GM18505 (cell line): ENCODE measurements around the gene BBS12.

Experiments
- ATAC-seq: cut with Tn5 transposase; IDR thresholded peaks from one replicate; pipeline ENCODE4 v1.9.1; 2021; ENCODE audit not compliant: unreplicated experiment
- POLR2A ChIP-seq: IDR thresholded peaks from 4 replicates; pipeline ENCODE4 v1.6.1; 2011; ENCODE audit warnings: borderline replicate concordance; ENCODE audit not compliant: insufficient read depth, insufficient read length; ENCODE audit errors: extremely low read depth

BBS12 gene

DNA sequence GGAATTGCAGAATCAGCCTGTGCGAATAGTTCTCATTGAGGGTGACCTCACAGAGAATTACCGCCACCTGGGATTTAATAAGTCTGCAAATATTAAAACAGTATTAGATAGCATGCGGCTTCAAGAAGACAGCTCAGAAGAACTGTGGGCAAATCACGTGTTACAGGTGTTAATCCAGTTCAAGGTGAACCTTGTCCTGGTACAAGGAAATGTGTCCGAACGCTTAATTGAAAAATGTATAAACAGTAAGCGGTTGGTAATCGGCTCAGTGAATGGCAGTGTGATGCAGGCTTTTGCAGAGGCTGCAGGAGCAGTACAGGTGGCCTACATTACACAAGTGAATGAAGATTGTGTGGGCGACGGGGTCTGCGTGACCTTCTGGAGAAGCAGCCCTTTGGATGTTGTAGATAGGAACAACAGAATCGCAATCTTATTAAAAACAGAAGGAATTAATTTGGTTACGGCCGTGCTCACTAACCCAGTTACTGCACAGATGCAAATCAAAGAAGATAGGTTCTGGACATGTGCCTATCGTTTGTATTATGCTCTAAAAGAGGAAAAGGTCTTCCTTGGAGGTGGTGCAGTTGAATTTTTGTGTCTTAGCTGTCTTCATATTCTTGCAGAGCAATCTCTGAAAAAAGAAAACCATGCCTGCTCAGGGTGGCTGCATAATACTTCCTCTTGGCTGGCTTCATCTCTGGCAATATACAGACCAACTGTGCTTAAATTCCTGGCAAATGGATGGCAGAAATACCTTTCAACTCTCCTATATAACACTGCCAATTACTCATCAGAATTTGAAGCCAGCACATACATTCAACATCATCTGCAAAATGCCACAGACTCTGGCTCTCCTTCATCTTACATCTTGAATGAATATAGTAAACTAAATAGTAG is 10.7 kb downstream of the BBS12 start:
- ATAC-seq, result no peak

DNA sequence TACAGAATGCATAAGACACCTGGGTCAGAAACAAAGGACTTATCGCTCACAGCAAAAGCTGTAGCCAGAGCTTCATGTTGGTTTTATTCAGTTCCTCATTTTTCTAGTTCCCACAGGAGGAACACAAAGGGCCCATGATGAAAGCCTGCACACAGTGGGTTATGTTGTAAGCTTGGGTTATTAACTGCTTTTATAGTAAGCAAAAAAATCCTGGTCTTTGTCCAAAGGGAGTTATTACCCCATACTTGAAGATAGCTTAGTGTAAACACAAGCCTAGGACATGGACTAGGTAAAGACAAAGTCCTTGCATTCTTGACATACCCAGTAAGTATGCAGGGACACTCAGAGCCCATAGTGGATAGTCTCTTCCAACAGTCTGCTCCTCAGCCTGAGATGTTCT is 11.7 kb downstream of the BBS12 start:
- ATAC-seq, result no peak
- no peak for TF ChIP-seq POLR2A

More for the DNA sequence above, 10.7 kb downstream of the BBS12 start:
- no peak for TF ChIP-seq POLR2A

DNA sequence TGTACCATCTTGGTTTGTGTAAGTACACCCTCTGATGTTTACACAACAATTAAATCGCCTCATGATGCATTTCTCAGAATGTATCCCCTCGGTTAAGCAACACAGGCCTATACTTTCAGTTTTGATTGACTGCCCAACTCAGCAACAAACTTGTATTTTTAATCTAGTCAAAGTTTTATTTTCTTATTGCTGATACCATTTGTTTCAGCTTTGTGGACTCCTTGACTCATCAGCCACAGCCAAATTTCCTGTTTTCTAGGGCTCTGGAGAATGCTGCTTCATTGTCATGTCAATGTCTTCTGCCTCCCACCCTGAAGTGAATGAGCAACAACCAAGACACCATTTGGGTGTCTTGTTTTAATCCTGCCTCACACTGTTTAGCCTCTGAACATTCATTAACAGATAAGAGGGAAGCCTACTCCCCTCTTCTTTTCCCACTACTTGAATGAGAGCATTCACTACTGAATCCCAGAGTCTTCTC is 14.0 kb downstream of the BBS12 start:
- no peak for TF ChIP-seq POLR2A
- no peak for ATAC-seq

DNA sequence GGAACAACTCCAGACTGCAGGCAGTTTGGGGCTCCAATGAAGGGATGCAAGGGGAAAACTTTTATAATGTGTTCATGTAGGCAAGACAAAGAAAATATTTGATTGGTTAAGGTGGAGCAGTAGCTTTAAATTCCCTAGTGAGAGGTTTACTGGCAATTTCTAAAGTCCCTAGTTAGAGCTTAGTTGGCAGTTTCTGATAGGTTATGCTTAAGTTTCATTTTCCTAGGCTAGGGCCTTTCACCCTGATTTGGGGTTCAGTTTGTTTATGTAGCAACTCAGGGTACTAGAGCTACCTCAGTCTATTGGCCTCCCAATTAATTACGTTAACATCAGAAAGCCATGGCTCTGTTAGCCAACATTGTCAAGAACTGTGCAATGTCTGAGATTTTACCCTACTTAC is 14.6 kb downstream of the BBS12 start:
- no peak for ATAC-seq
- no peak for TF ChIP-seq POLR2A

DNA sequence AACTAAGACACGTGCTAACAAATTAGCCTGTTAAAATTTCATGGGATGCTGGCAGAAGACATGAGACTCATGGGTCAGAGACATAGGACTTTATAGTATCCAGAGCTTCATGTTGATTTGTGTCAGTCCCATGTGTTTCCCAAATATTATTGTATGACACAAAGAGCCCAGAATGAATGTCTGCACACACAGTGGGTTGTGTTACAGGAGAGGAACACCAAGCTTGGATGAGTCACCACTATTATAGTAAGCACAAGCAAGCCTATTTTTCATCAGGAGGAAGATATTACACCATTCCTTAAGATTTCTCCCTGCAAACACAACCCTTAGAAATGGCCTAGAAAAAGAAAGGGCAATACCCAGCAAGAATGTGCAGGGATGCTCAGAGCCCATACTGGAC is 15.4 kb downstream of the BBS12 start:
- ATAC-seq, result no peak
- TF ChIP-seq POLR2A, result no peak

DNA sequence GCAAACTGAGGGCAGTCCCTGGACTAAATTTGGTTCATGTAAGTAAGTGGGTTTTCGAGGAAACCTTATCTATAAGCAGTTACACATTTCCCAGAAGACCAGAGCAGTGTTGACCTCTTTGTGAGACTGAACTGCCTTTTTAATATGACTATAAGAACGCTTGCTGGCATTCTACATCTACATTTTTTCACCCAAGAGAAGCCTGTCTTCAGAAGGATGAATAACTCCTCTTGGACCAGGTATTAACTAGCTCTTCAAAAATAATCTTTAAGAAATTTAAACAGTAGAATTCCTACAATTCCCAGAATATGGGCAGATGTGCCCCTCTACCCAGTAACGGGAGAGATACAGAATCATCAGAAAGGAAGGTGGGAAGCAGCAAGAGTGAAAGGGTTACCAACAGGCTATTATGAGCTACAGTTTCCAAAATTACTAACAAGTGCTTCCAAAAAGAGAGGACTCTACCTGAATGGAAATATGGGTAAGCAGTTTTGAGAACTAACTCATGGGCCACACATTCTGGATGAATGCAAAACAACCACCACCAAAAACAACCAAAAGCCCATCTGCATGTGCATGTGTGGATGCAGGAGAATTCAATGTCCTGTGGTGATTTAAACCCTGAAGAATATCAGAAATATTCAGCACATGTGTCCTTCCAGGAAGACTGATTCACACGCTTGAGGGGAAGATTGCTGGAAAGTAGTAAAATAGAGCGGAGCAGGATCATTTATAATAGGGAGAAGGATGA is 17.4 kb downstream of the BBS12 start:
- no peak for TF ChIP-seq POLR2A
- no peak for ATAC-seq

DNA sequence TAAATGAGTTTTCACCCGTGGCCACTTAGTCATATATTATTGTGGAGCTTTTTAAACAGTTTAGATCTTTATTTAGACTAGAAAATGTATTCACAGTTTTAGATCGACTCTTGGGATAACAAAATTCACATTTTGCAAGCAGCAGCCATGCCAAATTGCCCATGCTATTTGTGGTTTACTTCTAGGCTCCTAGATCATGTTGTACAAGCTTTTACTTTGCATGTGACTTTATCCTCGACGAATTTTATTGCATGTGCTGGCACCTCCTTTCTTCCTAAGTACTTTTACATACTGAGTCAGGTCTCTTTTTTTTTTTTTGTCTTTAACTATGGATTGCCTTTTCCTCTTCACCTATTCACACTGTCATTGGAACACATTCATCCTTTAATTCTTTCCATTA is 23.2 kb downstream of the BBS12 start:
- ATAC-seq, result no peak
- TF ChIP-seq POLR2A, result no peak

DNA sequence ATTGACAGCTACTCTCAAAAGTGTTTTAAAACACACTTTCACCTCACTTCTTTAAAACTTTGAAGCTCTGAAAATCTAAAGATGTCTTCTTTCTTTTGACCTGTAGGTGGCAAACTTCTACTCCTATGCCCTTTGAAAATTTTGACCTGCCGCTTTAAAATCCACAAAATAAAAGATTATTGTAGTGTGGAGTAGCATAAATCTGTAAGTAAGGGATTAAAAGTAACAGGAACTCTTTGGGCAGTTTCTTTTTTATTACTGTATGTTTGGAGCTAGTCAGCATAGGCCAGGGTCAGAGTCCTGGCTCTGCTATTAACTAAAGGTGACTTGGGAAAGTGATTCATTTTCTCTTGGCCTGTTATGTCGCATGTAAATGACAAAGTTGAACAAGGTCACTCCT is 25.5 kb downstream of the BBS12 start:
- TF ChIP-seq POLR2A, result no peak
- ATAC-seq, result no peak

DNA sequence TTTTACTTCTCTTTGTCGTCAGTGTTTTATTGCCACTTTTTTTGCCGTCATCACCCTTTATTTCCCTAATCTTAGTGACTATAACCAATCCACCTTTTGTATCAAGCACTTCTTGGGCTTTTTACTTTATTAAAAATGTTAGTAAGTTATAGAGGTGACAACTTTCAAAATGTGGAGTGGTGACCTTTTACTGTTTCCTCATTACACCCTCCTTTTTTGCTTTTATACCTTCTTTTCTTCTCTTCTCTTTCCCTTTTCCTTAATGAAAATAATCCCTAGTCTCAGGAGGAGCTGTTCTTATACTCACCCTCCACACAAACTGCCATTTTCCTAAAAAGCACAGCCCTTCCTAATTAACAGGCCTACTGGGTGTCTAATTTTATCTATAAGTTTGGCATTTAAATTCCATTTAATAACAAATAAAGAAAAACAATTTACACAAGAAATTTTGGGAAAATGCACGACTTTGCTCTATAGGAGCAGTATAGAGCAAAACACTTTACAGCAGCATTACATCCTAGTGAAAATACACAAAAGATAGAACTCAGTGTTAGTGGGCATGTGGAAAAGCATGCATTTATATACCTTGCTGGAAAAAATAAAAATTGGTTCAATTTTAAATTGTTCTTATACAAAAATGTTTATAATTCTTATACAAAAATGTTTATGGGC is 27.3 kb downstream of the BBS12 start:
- no peak for ATAC-seq
- TF ChIP-seq POLR2A, result no peak

DNA sequence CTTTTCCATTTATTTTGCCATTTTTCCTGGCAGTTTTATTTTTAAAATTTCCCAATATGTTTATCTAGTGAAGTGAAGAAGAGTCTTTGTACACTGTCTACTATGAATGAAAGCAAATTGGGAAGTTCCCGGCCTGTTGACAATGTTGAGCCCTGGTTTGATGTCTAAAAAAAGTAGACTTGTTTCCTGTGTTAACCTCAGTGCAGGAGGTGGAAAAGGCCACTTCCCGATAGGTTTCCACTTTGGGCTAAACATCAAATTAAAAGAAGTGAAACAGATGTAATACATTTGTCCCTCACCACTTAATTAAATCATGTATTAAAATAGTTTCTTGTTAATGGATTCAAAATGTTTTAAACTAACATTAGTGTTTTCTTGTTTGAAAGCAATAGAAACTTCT is 30.0 kb downstream of the BBS12 start:
- no peak for TF ChIP-seq POLR2A
- ATAC-seq, result no peak

DNA sequence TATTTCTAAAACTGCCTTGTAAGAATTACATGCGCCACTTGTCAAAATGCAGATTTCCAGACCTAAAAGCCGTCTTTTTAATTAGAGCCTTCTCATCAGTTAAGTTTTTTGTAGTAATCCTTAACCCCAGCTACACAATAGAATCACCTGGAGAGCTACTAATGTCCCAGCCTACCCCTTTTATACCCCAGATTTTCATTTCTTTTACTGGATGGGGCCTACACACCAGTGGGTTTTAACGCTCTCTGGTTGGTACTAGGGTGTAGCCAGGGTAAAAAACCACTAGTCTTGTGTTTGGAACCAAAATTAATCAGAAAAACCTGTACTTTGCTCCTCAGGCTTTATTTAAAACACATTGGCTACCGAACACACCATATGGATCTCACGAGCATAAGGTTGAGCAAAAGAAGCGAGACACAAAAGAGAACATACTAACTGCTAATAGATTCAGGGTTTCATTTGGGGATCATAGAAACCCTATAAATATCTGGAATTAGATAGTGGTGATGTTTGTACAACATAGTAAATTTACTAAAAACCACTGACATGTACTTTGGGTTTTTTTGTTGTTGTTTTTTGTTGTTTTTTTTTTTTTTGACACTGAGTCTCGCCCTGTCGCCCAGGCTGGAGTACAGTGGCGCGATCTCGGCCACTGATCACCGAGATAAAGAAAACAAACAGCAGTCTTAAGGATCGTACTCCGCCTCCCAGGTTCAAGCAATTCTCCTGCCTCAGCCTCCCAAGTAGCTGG is 30.6 kb downstream of the BBS12 start:
- no peak for TF ChIP-seq POLR2A
- no peak for ATAC-seq

DNA sequence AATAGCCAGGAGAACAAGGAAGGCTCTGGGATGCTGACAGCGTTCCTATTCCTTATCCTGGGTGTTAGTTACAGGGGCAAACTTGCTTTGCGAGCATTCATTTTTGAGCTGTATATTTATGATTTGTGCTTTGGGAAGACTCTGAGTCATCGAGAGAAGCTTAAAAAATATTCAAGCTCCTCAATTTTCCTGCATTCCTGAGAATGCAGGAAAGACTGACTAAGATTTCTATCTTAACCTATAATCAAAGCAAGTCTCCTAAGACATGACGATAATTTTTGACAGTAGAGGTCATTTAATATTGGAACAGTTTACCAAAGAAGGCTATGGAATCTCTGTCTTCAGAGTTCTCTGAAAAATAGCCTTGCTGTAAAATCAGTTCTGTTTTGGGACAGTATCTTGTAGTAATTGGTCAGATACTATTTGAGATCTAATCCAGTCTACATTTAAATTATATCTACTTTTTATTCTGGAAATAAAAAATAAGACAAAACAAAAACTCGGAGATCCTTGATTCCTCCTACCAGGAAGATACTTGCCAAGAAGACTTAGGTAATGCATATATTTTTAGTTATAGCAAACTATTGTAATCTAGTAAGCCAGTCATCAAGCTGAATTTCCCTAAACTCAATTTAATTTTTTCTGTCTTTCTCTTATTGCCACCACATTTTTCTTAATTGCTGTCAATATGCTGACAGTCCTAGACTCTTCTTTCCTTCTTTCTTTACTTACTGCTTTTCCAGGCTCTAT is 31.7 kb downstream of the BBS12 start:
- TF ChIP-seq POLR2A, result no peak
- no peak for ATAC-seq
